OCI-LY1 (cell line): Measurements from ENCODE around the gene C10orf53.

Experiments used
- CTCF ChIP-seq: fragments of 200-600 bp; sonication (generic), shearing (Covaris generic); IDR thresholded peaks from 2 replicates; pipeline ENCODE4 v1.5.1; 2017; ENCODE audit warnings: mild to moderate bottlenecking, antibody characterized with exemption, low read length, moderate library complexity, mixed read lengths
- EZH2 ChIP-seq: fragments of 200-600 bp; sonication (generic), shearing (Covaris generic); IDR thresholded peaks from 2 replicates; pipeline ENCODE4 v1.8.0; 2017; ENCODE audit warnings: borderline replicate concordance, mixed run types, mild to moderate bottlenecking, antibody characterized with exemption, low read length, moderate library complexity, mixed read lengths

DNA sequence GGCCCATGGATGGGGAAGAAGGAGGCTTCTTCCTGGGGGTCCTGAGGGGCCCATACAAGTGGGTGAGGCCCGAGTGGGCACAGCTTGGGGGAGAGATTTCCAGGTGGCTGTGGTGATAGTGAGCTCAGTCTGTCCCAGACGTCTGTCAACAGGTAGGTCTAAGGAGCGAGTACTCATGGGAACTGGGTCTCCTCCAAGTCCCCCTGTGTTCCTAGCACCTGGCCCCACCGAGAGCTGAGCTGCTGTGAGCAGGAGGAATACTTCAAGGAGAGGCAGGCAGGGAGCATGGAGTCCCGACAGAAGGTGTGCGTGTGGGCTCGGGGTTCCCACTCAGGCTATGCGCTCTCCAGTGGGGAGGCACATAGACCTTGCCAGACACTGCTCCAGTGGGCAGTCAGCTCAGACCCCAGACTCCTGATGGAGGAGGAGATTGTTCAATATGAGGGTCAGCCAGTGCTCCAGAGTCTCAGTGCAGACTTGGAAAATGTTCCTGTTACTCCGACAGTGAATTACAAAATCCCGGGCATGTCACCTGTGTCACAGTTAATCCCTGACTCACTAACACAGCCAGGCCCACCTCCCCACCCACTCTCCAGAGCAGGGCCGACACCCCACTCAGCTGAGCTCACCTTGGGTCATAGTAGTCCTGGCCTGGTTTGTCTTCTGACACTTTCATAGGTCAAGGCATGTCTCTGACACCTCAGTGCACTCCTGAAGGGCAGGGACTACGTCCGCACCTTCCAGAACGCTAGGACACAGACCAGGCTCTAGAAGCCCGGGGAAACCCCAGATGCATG lies 28.2 kb upstream of the C10orf53 start:
- TF ChIP-seq CTCF: no peak
- no peak for TF ChIP-seq EZH2
